Astrocyte (in vitro differentiated cells and primary cell): ENCODE measurements around the gene RGS16. TPM values are rescaled to one million over a fixed set of nuclear protein-coding genes. Genes with fewer than 3 reads are reported as not detected.
A peak's percentile ranks its signal among the peaks of the same experiment; 100 is the strongest.

Experiments
- DNase-seq: peaks from one replicate; pipeline ENCODE4 v3.0.0-alpha.2; 2010; ENCODE audit warnings: low read depth
- FAIRE-seq: peaks from 2 replicates; lab custom pipeline; 2011; peaks lifted over from hg19 to GRCh38; lab: Jason Lieb, UNC
- H2AFZ ChIP-seq: 2 replicates; pipeline ENCODE4 v1.6.0; 2012; ENCODE audit warnings: low read depth, low read length, inconsistent platforms
- H3K27ac ChIP-seq: 2 replicates; pipeline ENCODE4 v1.5.1; 2011; ENCODE audit warnings: low read depth, low read length, inconsistent platforms
- H3K27me3 ChIP-seq: 2 replicates; pipeline ENCODE4 v1.6.0; 2011; ENCODE audit warnings: low read length, inconsistent platforms; ENCODE audit not compliant: insufficient read depth
- H3K36me3 ChIP-seq: 2 replicates; pipeline ENCODE4 v1.5.1; 2011; ENCODE audit warnings: low read length, inconsistent platforms; ENCODE audit not compliant: insufficient read depth
- H3K4me1 ChIP-seq: 2 replicates; pipeline ENCODE4 v1.5.1; 2011; ENCODE audit warnings: low read length, inconsistent platforms; ENCODE audit not compliant: insufficient read depth
- H3K4me2 ChIP-seq: 2 replicates; pipeline ENCODE4 v1.6.0; 2012; ENCODE audit warnings: low read length, inconsistent platforms
- H3K4me3 ChIP-seq: 2 replicates; pipeline ENCODE4 v1.5.1; 2011; ENCODE audit warnings: low read depth, mild to moderate bottlenecking, low read length, inconsistent platforms; ENCODE audit not compliant: insufficient read depth
- H3K79me2 ChIP-seq: 2 replicates; pipeline ENCODE4 v1.6.0; 2012; ENCODE audit warnings: mild to moderate bottlenecking, low read length, inconsistent platforms; ENCODE audit not compliant: insufficient read depth
- H3K9ac ChIP-seq: 2 replicates; pipeline ENCODE4 v1.6.0; 2012; ENCODE audit warnings: mild to moderate bottlenecking, low read length, inconsistent platforms
- H3K9me3 ChIP-seq: 2 replicates; pipeline ENCODE4 v1.5.1; 2012; ENCODE audit warnings: low read depth, mild to moderate bottlenecking, low read length, inconsistent platforms; ENCODE audit not compliant: insufficient read depth
- H4K20me1 ChIP-seq: 2 replicates; pipeline ENCODE4 v1.6.0; 2012; ENCODE audit warnings: low read length, inconsistent platforms; ENCODE audit not compliant: insufficient read depth
- H3K27ac Mint-ChIP-seq: one replicate; pipeline ENCODE4 v1.8.0; 2021; ENCODE audit warnings: mild to moderate bottlenecking, mixed read lengths; ENCODE audit not compliant: unreplicated experiment
- H3K27me3 Mint-ChIP-seq: one replicate; pipeline ENCODE4 v1.8.0; 2021; ENCODE audit warnings: low read depth, mixed read lengths; ENCODE audit not compliant: unreplicated experiment
- H3K36me3 Mint-ChIP-seq: one replicate; pipeline ENCODE4 v1.8.0; 2021; ENCODE audit warnings: low read depth, mixed read lengths; ENCODE audit not compliant: unreplicated experiment
- H3K4me1 Mint-ChIP-seq: one replicate; pipeline ENCODE4 v1.8.0; 2021; ENCODE audit warnings: low read depth, mixed read lengths; ENCODE audit not compliant: unreplicated experiment
- H3K4me3 Mint-ChIP-seq: one replicate; pipeline ENCODE4 v1.8.0; 2021; ENCODE audit warnings: mild to moderate bottlenecking, moderate library complexity, mixed read lengths; ENCODE audit not compliant: unreplicated experiment
- H3K9me3 Mint-ChIP-seq: one replicate; pipeline ENCODE4 v1.8.0; 2021; ENCODE audit warnings: mild to moderate bottlenecking, mixed read lengths; ENCODE audit not compliant: unreplicated experiment
- EZH2 ChIP-seq: IDR thresholded peaks from 2 replicates; pipeline ENCODE4 v1.6.1; 2012; ENCODE audit warnings: mild to moderate bottlenecking, low read length, inconsistent platforms; ENCODE audit not compliant: insufficient read depth
- total RNA-seq: library from RNA; stranded (reverse); gene quantifications from 2 replicates; pipeline ENCODE4 v1.2.1, GENCODE V29; 2021
- TF ChIP-seq, protein P1 (sequence below): IDR thresholded peaks from 2 replicates; pipeline ENCODE4 v1.5.1; 2011; ENCODE audit warnings: low read depth, mild to moderate bottlenecking, inconsistent platforms, low read length, moderate library complexity; ENCODE audit not compliant: insufficient read depth

RGS16 gene
- total RNA-seq, 1 donor from 2014 or later, result 4.3 TPM

DNA sequence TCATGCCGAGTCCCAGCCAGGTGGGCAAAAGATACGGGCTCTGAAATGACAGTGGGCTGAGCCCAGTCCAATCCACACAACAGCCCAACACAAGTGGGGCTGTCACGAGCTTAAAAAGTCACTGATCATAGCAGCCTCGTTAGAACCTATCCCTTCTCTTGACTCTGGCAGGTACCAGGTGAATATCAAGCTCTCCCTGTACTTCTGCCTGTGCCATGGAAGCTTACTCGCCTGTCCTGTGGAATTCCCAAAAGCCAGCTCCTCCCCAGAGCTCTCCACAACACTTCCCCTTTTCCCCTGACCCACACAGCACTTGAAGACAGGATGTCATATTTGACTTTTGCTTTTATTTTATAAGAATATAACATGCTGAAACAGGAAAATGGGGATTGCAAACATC is 5.9 kb downstream of the RGS16 start:
- H3K4me1 ChIP-seq, result no peaks in the 10 kb centered on the region
- Mint-ChIP-seq H3K27me3 (peaks cover 12% of the 10 kb centered on the region), H3K4me3 (no peak overlapping the region), H3K27ac (no peak overlapping the region), H3K4me1 (no peaks in the 10 kb centered on the region), H3K9me3 (no peaks in the 10 kb centered on the region), H3K36me3 (peaks cover 5% of the 10 kb centered on the region)
- no peak overlapping the region for H3K4me3 ChIP-seq
- no peaks in the 10 kb centered on the region for H3K79me2 ChIP-seq
- H3K36me3 ChIP-seq, result no peaks in the 10 kb centered on the region
- DNase-seq, result no peak
- TF ChIP-seq, protein P1, sequence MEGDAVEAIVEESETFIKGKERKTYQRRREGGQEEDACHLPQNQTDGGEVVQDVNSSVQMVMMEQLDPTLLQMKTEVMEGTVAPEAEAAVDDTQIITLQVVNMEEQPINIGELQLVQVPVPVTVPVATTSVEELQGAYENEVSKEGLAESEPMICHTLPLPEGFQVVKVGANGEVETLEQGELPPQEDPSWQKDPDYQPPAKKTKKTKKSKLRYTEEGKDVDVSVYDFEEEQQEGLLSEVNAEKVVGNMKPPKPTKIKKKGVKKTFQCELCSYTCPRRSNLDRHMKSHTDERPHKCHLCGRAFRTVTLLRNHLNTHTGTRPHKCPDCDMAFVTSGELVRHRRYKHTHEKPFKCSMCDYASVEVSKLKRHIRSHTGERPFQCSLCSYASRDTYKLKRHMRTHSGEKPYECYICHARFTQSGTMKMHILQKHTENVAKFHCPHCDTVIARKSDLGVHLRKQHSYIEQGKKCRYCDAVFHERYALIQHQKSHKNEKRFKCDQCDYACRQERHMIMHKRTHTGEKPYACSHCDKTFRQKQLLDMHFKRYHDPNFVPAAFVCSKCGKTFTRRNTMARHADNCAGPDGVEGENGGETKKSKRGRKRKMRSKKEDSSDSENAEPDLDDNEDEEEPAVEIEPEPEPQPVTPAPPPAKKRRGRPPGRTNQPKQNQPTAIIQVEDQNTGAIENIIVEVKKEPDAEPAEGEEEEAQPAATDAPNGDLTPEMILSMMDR, result no peak
- no peak for TF ChIP-seq EZH2
- no peaks in the 10 kb centered on the region for H3K9me3 ChIP-seq
- H4K20me1 ChIP-seq, result peaks cover 4% of the 10 kb centered on the region
- FAIRE-seq, result no peak
- H3K27me3 ChIP-seq, result peaks cover 2% of the 10 kb centered on the region
- no peak overlapping the region for H3K9ac ChIP-seq
- no peak overlapping the region for H2AFZ ChIP-seq
- no peak overlapping the region for H3K4me2 ChIP-seq
- H3K27ac ChIP-seq, result no peak overlapping the region

DNA sequence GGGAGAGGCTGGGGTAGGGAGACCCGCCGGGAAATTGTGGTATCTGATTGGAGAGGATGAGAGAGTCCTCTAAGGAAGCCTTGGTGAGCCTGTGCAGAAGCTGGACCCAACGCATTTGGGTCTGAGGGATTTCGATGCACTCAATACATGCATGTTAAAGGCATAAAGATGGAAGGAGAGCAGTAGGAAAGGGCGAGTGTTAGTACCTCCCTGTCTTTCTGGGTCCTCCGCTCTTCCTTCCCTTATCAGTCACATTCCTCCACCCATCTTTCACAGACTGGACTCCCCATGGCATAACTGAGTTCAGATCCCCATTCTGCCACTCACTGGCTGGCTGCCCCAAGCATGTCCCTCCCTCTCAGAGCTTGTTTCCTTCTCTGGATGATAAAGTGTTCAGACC is 7.3 kb downstream of the RGS16 start:
- Histone ChIP-seq H3K9ac (no peak overlapping the region), H4K20me1 (peaks cover 4% of the 10 kb centered on the region), H2AFZ (no peak overlapping the region), H3K4me3 (no peak overlapping the region), H3K79me2 (no peaks in the 10 kb centered on the region), H3K4me2 (no peak overlapping the region), H3K4me1 (no peaks in the 10 kb centered on the region), H3K36me3 (no peaks in the 10 kb centered on the region), H3K9me3 (no peaks in the 10 kb centered on the region), H3K27me3 (no peaks in the 10 kb centered on the region), H3K27ac (no peak overlapping the region)
- Mint-ChIP-seq H3K36me3 (peaks cover 2% of the 10 kb centered on the region), H3K27ac (no peak overlapping the region), H3K27me3 (peaks cover 12% of the 10 kb centered on the region), H3K9me3 (no peaks in the 10 kb centered on the region), H3K4me1 (no peaks in the 10 kb centered on the region), H3K4me3 (no peak overlapping the region)
- no peak for DNase-seq
- FAIRE-seq, result no peak
- no peak for TF ChIP-seq EZH2
- TF ChIP-seq, protein P1, result no peak

DNA sequence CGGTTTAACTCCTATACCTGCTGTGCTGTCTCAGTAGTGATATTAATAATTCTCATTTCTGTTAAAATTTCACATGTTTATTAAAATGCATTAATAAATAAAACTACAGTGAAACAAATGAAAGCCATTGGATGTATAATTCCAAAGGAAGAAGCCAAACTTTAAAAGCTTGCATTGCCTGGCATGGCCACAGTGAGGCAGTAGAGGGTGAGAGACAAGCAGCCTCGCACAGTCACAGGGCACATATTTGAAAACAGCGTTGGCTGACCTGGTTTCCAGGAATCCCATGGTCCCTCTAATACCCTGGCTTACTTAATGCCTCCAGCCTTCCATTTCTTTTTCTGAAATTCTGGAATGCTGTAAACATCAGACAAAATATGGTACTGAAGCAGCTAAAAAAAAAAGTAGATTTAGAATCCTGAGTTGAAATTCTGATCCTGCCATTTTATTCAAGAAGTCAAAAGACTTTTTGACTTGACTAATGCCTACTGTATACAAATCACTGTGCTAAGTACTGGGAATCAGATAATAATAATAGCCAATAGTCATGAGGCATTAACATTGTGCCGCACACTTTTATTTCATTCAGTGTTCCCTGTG is 8.4 kb downstream of the RGS16 start:
- no peaks in the 10 kb centered on the region for H3K4me1 Mint-ChIP-seq
- Histone ChIP-seq H3K27ac (no peak overlapping the region), H3K4me3 (no peak overlapping the region), H3K9me3 (no peaks in the 10 kb centered on the region), H3K9ac (no peak overlapping the region), H3K4me1 (no peaks in the 10 kb centered on the region), H3K36me3 (no peaks in the 10 kb centered on the region), H3K79me2 (no peaks in the 10 kb centered on the region), H3K4me2 (no peak overlapping the region), H4K20me1 (peaks cover 2% of the 10 kb centered on the region), H2AFZ (no peak overlapping the region), H3K27me3 (no peaks in the 10 kb centered on the region)
- no peak overlapping the region for H3K4me3 Mint-ChIP-seq
- H3K9me3 Mint-ChIP-seq, result no peaks in the 10 kb centered on the region
- H3K27me3 Mint-ChIP-seq, result peaks cover 12% of the 10 kb centered on the region
- H3K36me3 Mint-ChIP-seq, result peaks cover 2% of the 10 kb centered on the region
- DNase-seq, result peak; percentile 49
- FAIRE-seq, result no peak
- TF ChIP-seq, protein P1, result peak; percentile 92
- no peak for TF ChIP-seq EZH2
- no peak overlapping the region for H3K27ac Mint-ChIP-seq
